SK-N-SH treated with all-trans-retinoic acid at 6 μM for 48 hours (cell line): ENCODE measurements around the gene IFT43.

ENCODE experiments used
- ATAC-seq: fragments of 200-7000 bp; cut with Tn5 transposase; 3 replicates; pipeline ENCODE4 v1.9.1; 2020; ENCODE audit warnings: mild to moderate bottlenecking, moderate library complexity
- ARNTL ChIP-seq: fragments of 450-650 bp; formaldehyde crosslinking; IDR thresholded peaks from 2 replicates; pipeline ENCODE4 v1.5.0; 2020; ENCODE audit warnings: low read depth, mild to moderate bottlenecking, moderate library complexity, borderline replicate concordance
- BACH2 ChIP-seq: fragments of 250-450 bp; sonication (Bioruptor Pico); IDR thresholded peaks from 2 replicates; pipeline ENCODE4 v1.9.0; 2021; ENCODE audit warnings: mild to moderate bottlenecking, borderline replicate concordance
- CSDC2 ChIP-seq: fragments of 250-450 bp; sonication (Bioruptor Pico); IDR thresholded peaks from 2 replicates; pipeline ENCODE4 v1.5.0; 2020; ENCODE audit warnings: mild to moderate bottlenecking, moderate library complexity
- ESRRG ChIP-seq: fragments of 250-450 bp; sonication (Bioruptor Pico); IDR thresholded peaks from 2 replicates; pipeline ENCODE4 v1.6.1; 2021; ENCODE audit warnings: mild to moderate bottlenecking
- GLIS3 ChIP-seq: fragments of 250-450 bp; sonication (Bioruptor Pico); IDR thresholded peaks from 2 replicates; pipeline ENCODE4 v1.5.0; 2020; ENCODE audit warnings: mild to moderate bottlenecking, moderate library complexity
- ISL1 ChIP-seq: fragments of 250-450 bp; sonication (Bioruptor Pico); IDR thresholded peaks from 2 replicates; pipeline ENCODE4 v2.1.2; 2022; ENCODE audit warnings: mild to moderate bottlenecking, moderate library complexity
- OSR1 ChIP-seq: fragments of 250-450 bp; sonication (Bioruptor Pico); IDR thresholded peaks from 2 replicates; pipeline ENCODE4 v1.8.0; 2022; ENCODE audit warnings: moderate library complexity, mild to moderate bottlenecking, inconsistent platforms
- PPARA ChIP-seq: fragments of 250-450 bp; sonication (Bioruptor Pico); IDR thresholded peaks from 2 replicates; pipeline ENCODE4 v1.5.0; 2020; ENCODE audit warnings: mild to moderate bottlenecking, borderline replicate concordance
- RARB ChIP-seq: fragments of 250-450 bp; sonication (Bioruptor Pico); IDR thresholded peaks from 2 replicates; pipeline ENCODE4 v1.8.0; 2021; ENCODE audit warnings: mild to moderate bottlenecking, moderate library complexity
- SNAI2 ChIP-seq: fragments of 250-450 bp; sonication (Bioruptor Pico); IDR thresholded peaks from 2 replicates; pipeline ENCODE4 v1.5.0; 2020; ENCODE audit warnings: mild to moderate bottlenecking, moderate library complexity
- TCF4 ChIP-seq: fragments of 250-450 bp; sonication (Bioruptor Pico); IDR thresholded peaks from 2 replicates; pipeline ENCODE4 v1.8.0; 2021; ENCODE audit warnings: mild to moderate bottlenecking, moderate library complexity, borderline replicate concordance
- TOX ChIP-seq: fragments of 250-450 bp; sonication (Bioruptor Pico); IDR thresholded peaks from 2 replicates; pipeline ENCODE4 v1.8.0; 2021; ENCODE audit warnings: mild to moderate bottlenecking, moderate library complexity, borderline replicate concordance
- ZC3H10 ChIP-seq: fragments of 250-450 bp; sonication (Bioruptor Pico); IDR thresholded peaks from 2 replicates; pipeline ENCODE4 v1.5.1; 2021; ENCODE audit warnings: mild to moderate bottlenecking, moderate library complexity
- ZFP3 ChIP-seq: fragments of 250-450 bp; sonication (Bioruptor Pico); IDR thresholded peaks from 2 replicates; pipeline ENCODE4 v1.5.0; 2020; ENCODE audit warnings: mild to moderate bottlenecking, moderate library complexity
- ZNF70 ChIP-seq: fragments of 450-650 bp; formaldehyde crosslinking; IDR thresholded peaks from 2 replicates; pipeline ENCODE4 v1.5.0; 2020; ENCODE audit warnings: mild to moderate bottlenecking, moderate library complexity
- TF ChIP-seq, protein P1 (sequence below): fragments of 250-450 bp; sonication (Bioruptor Pico); IDR thresholded peaks from 2 replicates; pipeline ENCODE4 v1.5.0; 2020; ENCODE audit warnings: mild to moderate bottlenecking, moderate library complexity
- TF ChIP-seq, protein P2 (sequence below): fragments of 250-450 bp; sonication (Bioruptor Pico); IDR thresholded peaks from 2 replicates; pipeline ENCODE4 v1.5.1; 2021; ENCODE audit warnings: mild to moderate bottlenecking, moderate library complexity
- TF ChIP-seq, protein P3 (sequence below): fragments of 250-450 bp; sonication (Bioruptor Pico); IDR thresholded peaks from 2 replicates; pipeline ENCODE4 v1.8.0; 2020; ENCODE audit warnings: mild to moderate bottlenecking, moderate library complexity, borderline replicate concordance
- TF ChIP-seq, protein P4 (sequence below): fragments of 250-450 bp; sonication (Bioruptor Pico); IDR thresholded peaks from 2 replicates; pipeline ENCODE4 v1.5.1; 2020; ENCODE audit warnings: low read depth, mild to moderate bottlenecking, moderate library complexity

The IFT43 gene

DNA sequence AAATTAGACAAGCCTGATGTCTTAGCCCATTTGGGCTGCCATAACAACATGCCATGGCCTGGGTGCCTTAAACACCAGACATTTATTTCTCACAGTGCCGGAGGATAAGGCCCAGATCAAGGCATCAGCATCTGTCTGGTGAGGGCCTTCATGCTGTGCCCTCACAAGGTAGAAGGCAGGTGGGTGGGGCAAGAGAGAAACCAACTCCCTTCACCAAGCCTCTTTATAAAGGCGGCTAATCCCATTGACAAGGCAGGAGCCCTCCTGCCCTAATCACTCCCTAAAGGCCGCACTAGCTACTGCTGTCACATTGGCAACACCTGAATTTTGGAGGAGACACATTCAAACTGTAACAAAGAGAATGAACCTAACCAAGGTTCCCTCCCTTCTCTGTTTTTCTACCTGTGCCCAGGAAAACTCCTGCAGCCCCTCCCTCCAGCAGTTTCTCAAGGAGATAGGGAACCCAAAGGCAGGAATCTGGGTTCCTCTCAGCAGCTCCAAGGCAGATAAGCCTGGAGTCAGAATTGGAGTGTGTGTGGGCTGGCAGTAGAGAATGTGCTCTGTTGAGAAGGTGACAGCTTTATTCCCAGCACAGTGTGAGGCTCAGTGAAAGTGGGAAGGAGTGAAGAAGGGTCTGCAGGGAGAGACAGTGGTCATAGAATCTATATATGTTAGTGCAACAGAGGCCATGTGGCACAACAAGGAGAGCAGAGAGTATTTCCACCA lies 144.5 kb downstream of the IFT43 start:
- no peak for ATAC-seq

DNA sequence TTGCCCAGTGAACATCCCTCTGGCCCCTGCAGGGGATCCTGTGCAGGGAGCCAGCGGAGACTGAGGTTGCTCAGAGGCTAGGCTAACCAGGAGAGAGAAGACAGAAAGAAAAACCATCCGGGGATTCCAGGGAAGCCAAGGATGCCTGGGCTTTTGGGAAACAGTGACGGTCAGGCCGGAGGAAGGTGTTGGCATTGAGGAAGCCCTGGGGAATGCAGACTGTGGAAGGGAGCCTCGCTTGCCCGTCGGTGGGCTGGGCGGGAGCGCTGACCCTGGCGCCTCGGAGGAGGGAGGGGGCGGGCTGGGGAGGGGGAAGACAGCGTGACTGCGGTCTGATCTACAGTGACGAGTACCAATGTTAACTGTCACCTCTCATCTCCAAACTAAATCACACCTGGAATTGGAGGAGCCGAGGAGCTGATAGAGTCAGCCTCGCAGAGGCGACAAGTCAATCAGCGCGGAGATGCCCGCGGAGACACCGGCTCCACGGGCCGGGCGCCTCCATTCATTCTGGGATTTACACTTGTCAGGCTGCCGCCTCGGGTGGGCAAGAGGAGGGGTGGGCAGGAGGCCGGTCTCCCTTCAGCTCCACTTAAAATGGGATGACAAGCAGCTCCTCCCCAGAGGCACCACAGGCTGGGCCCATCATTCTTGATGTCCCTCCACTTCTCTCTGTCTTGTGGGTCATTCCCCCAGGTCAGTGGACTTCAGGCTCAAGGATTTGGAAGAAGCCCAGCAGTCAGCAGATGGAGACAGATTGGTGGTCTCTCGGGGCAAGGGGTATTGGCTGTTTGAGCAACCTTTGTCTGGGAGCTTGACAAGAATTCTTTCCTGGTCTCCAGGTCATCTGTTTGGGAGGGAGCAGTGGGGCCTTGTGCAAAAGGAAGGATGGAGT lies 145.8 kb downstream of the IFT43 start:
- TF ChIP-seq ZFP3 (CRISPR knock-in tag) (no peak), SNAI2 (CRISPR knock-in tag) (no peak), BACH2 (CRISPR knock-in tag) (no peak), OSR1 (no peak), CSDC2 (CRISPR knock-in tag) (no peak), ZNF70 (CRISPR knock-in tag) (no peak), ARNTL (CRISPR knock-in tag) (no peak), ZC3H10 (CRISPR knock-in tag) (no peak), ISL1 (CRISPR knock-in tag) (no peak), GLIS3 (CRISPR knock-in tag) (no peak)
- TF ChIP-seq, protein P1, sequence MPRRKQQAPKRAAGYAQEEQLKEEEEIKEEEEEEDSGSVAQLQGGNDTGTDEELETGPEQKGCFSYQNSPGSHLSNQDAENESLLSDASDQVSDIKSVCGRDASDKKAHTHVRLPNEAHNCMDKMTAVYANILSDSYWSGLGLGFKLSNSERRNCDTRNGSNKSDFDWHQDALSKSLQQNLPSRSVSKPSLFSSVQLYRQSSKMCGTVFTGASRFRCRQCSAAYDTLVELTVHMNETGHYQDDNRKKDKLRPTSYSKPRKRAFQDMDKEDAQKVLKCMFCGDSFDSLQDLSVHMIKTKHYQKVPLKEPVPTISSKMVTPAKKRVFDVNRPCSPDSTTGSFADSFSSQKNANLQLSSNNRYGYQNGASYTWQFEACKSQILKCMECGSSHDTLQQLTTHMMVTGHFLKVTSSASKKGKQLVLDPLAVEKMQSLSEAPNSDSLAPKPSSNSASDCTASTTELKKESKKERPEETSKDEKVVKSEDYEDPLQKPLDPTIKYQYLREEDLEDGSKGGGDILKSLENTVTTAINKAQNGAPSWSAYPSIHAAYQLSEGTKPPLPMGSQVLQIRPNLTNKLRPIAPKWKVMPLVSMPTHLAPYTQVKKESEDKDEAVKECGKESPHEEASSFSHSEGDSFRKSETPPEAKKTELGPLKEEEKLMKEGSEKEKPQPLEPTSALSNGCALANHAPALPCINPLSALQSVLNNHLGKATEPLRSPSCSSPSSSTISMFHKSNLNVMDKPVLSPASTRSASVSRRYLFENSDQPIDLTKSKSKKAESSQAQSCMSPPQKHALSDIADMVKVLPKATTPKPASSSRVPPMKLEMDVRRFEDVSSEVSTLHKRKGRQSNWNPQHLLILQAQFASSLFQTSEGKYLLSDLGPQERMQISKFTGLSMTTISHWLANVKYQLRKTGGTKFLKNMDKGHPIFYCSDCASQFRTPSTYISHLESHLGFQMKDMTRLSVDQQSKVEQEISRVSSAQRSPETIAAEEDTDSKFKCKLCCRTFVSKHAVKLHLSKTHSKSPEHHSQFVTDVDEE: no peak
- TF ChIP-seq, protein P2, sequence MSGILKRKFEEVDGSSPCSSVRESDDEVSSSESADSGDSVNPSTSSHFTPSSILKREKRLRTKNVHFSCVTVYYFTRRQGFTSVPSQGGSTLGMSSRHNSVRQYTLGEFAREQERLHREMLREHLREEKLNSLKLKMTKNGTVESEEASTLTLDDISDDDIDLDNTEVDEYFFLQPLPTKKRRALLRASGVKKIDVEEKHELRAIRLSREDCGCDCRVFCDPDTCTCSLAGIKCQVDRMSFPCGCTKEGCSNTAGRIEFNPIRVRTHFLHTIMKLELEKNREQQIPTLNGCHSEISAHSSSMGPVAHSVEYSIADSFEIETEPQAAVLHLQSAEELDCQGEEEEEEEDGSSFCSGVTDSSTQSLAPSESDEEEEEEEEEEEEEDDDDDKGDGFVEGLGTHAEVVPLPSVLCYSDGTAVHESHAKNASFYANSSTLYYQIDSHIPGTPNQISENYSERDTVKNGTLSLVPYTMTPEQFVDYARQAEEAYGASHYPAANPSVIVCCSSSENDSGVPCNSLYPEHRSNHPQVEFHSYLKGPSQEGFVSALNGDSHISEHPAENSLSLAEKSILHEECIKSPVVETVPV (CRISPR knock-in tag): no peak
- no peak for ATAC-seq

More for the DNA sequence above, 144.5 kb downstream of the IFT43 start:
- no peak for TF ChIP-seq ZNF70 (CRISPR knock-in tag)
- no peak for TF ChIP-seq ARNTL (CRISPR knock-in tag)
- TF ChIP-seq TCF4 (CRISPR knock-in tag): no peak
- TF ChIP-seq, protein P3, sequence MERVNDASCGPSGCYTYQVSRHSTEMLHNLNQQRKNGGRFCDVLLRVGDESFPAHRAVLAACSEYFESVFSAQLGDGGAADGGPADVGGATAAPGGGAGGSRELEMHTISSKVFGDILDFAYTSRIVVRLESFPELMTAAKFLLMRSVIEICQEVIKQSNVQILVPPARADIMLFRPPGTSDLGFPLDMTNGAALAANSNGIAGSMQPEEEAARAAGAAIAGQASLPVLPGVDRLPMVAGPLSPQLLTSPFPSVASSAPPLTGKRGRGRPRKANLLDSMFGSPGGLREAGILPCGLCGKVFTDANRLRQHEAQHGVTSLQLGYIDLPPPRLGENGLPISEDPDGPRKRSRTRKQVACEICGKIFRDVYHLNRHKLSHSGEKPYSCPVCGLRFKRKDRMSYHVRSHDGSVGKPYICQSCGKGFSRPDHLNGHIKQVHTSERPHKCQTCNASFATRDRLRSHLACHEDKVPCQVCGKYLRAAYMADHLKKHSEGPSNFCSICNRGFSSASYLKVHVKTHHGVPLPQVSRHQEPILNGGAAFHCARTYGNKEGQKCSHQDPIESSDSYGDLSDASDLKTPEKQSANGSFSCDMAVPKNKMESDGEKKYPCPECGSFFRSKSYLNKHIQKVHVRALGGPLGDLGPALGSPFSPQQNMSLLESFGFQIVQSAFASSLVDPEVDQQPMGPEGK (CRISPR knock-in tag): no peak
- no peak for TF ChIP-seq ISL1 (CRISPR knock-in tag)
- TF ChIP-seq ZC3H10 (CRISPR knock-in tag): no peak
- TF ChIP-seq, protein P2 (CRISPR knock-in tag): no peak

DNA sequence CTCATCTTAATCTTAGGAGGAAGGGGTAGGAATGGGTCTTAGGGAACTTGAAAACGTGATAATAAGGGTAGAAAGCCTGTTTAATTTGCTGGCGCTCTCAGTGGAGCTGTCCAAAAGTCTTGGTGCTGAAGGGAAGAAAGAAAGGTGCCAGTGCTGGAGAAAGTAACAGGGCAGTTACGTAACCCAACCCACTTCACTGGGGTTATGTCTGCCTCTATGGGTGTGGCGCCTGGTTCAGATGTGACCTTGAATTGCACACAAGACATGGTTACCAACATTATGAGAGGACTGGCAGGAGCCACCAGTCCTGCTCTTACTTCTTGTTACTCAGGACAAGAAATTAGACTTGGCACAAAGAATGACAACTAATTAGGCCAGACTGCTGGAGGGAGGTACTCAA lies 147.5 kb downstream of the IFT43 start:
- no peak for ATAC-seq
- TF ChIP-seq TCF4 (CRISPR knock-in tag) (no peak), PPARA (CRISPR knock-in tag) (no peak), SNAI2 (CRISPR knock-in tag) (no peak), RARB (CRISPR knock-in tag) (no peak), ESRRG (CRISPR knock-in tag) (no peak), ARNTL (CRISPR knock-in tag) (no peak), TOX (no peak), ZC3H10 (CRISPR knock-in tag) (no peak), OSR1 (no peak), ZNF70 (CRISPR knock-in tag) (no peak), ZFP3 (CRISPR knock-in tag) (no peak), GLIS3 (CRISPR knock-in tag) (no peak)
- TF ChIP-seq, protein P3 (CRISPR knock-in tag): no peak
- TF ChIP-seq, protein P4, sequence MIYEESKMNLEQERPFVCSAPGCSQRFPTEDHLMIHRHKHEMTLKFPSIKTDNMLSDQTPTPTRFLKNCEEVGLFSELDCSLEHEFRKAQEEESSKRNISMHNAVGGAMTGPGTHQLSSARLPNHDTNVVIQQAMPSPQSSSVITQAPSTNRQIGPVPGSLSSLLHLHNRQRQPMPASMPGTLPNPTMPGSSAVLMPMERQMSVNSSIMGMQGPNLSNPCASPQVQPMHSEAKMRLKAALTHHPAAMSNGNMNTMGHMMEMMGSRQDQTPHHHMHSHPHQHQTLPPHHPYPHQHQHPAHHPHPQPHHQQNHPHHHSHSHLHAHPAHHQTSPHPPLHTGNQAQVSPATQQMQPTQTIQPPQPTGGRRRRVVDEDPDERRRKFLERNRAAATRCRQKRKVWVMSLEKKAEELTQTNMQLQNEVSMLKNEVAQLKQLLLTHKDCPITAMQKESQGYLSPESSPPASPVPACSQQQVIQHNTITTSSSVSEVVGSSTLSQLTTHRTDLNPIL: no peak
- TF ChIP-seq, protein P2 (CRISPR knock-in tag): no peak
